GM19324 (cell line): ENCODE measurements around the gene ST6GALNAC4.

Source experiments
- ATAC-seq: cut with Tn5 transposase; IDR thresholded peaks from one replicate; pipeline ENCODE4 v1.9.1; 2021; ENCODE audit warnings: mild to moderate bottlenecking, moderate library complexity; ENCODE audit not compliant: unreplicated experiment, low FRiP score

The ST6GALNAC4 gene

DNA sequence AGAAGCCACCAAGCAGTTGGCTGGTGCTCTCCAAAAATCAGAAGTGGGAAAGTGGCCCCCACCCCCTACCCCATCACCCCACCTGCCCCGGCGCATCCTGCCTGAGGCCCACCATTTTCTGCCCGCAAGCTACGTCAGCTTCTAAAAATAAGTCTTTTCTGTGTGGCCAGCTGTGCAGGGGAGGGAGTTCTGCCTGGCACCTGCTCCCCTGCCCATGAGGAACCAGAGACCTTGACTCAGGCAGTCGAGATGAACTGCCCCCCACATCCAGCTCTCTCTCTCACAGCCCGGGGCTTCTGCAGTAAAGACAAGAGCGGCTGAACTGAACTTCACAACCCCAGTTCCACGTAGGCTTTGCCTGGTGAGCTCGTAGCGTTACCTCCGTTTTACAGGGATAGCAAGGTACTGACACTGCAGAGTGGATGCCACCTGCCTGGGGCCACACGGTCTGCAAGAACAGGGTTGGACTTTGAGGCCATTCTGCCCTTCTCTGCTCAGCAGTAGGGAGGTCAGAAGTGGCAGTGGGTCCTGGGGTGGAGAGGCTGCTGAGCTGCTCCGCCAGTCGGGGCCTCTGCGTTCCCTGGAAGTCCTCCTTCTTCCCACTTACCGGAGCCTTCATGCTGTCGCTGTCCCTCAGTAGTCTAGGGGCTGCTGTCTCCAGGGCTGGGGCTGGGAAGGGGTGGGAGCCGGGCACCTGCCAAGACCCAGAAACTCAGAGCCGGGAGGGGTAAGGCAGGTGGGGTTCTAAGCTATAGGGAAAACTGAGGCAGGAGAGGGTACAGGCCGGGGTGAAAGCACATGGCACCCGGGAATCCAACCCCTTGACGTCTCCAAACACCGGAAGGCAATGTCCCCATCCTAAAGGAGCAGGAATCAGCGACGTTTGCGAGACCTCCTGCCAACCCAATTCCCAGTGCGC is 781 bp downstream of the ST6GALNAC4 start:
- no peak for ATAC-seq

GRCh38 chr9:127915325-127915752 is 1.5 kb downstream of the ST6GALNAC4 start:
- no peak for ATAC-seq

DNA sequence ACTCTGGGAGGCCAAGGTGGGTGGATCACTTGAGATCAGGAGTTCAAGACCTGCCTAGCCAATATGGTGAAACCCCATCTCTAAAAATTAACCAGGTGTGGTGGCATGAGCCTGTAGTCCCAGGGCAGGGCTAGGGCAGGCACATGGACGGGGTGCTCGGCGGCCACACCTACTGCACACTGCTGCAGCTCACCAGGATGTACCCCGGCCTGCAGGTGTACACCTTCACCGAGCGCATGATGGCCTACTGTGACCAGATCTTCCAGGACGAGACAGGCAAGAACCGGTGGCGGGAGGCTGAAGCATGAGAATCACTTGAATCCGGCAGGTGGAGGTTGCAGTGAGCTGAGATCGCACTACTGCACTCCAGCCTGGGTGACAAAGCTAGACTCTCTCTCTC is 3.2 kb downstream of the ST6GALNAC4 start:
- ATAC-seq = no peak

DNA sequence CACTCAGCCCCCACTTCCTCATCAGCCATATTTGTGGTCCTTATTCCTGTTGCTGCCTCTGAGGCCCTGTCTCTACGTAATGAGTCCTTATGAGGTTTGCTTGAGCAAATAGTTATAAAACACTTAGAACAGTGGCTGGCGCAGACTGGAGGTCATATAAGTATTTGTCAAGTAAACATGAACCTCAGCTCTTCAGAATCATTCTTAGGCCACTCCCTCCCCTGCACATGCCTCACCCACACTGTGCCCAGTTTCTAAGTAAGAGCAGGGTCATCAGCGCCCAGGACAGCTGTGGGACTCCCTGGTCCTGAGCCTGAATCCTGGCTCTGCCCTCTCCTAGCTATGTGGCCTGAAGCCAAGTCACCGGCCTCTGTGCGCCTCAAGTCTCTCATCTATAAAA is 4.0 kb downstream of the ST6GALNAC4 start:
- no peak for ATAC-seq

GRCh38 chr9:127912296-127912695 is 4.5 kb downstream of the ST6GALNAC4 start:
- ATAC-seq = no peak

GRCh38 chr9:127910613-127911205 is 6.1 kb downstream of the ST6GALNAC4 start:
- no peak for ATAC-seq

DNA sequence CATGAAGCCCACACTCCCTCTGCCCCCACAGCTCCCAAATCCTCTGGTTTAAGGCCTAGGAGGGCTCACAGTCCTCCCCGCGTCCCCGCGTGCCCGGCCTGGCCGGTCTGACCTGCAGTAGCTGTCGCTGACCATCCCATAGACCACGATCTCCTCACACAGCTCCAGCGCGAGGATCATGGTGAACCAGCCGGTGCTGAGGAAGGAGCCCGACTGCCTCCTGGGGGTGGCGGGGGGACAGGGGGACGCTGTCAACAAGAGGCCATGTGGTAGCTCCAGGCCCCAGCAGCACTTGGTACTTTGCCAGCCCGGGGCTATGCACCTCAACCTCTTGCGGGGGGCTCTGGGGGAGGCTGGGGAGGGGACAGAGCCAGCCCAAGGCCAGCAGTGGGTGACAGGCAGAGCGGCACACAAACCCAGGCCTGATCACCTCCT is 7.0 kb downstream of the ST6GALNAC4 start:
- no peak for ATAC-seq

- ATAC-seq = no peak
Measured at GRCh38 chr9:127908660-127908926, 8.2 kb downstream of the ST6GALNAC4 start.

- ATAC-seq = no peak
Measured at GRCh38 chr9:127907867-127908659, 8.8 kb downstream of the ST6GALNAC4 start.

DNA sequence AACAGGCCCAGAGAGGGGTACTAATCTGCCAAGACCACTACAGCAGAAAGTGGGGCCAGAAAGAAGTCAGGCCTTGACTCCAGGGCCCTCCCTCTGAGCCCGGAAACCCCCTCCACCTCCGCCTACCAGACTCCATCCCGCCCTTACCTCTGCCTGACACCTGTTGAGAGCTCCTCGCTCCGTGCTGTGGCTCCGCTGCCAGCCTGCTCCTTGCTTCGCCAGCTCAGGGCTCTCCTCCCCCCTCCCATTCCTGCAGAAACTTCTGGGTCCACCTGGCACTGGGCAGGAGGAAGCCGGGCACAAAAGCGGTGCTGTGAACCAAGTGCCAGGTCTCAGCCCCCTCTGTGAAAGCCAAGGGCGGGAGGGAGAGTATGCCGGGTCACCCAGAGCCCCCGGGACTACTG is 11.1 kb downstream of the ST6GALNAC4 start:
- no peak for ATAC-seq

- no peak for ATAC-seq
Measured at GRCh38 chr9:127905004-127905728, 11.7 kb downstream of the ST6GALNAC4 start.

- ATAC-seq = no peak
Measured at GRCh38 chr9:127904561-127905003, 12.3 kb downstream of the ST6GALNAC4 start.

- ATAC-seq = peak; percentile 24
Measured at GRCh38 chr9:127903557-127904475, 13.0 kb downstream of the ST6GALNAC4 start.

GRCh38 chr9:127899128-127899943 is 17.5 kb downstream of the ST6GALNAC4 start, which contains the start of gene ST6GALNAC6:
Gene ST6GALNAC6 (minus strand): TSS chr9:127899603. CDS start chr9:127897981, 1,622 bp downstream.
- peak; percentile 52 for ATAC-seq

GRCh38 chr9:127898433-127899127 is 18.3 kb downstream of the ST6GALNAC4 start:
- ATAC-seq = no peak

DNA sequence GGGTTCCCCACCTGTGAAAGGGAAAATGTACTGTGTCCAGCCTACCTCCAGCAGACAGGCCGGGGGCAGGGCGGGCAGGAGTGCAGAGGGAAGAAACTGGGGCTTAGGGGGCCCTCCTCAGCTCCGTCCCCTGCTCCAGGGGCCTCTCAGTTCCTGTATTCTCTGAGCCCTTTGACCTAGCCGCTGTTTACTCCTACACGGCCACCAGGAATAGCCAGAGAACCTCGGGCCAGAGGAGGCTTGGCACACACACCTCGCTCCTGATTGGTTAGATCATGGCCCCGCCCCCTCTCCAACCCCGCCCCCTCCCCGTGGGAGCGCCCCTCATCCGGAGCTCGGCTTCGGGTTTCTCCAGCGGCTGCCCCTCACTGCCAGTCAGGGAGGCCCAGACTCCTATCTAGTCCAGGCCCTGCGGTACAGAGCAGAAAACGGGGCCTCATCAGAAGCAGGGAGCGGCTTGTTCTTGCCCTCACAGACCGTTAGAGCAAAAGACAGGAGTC is 19.6 kb downstream of the ST6GALNAC4 start:
- no peak for ATAC-seq

DNA sequence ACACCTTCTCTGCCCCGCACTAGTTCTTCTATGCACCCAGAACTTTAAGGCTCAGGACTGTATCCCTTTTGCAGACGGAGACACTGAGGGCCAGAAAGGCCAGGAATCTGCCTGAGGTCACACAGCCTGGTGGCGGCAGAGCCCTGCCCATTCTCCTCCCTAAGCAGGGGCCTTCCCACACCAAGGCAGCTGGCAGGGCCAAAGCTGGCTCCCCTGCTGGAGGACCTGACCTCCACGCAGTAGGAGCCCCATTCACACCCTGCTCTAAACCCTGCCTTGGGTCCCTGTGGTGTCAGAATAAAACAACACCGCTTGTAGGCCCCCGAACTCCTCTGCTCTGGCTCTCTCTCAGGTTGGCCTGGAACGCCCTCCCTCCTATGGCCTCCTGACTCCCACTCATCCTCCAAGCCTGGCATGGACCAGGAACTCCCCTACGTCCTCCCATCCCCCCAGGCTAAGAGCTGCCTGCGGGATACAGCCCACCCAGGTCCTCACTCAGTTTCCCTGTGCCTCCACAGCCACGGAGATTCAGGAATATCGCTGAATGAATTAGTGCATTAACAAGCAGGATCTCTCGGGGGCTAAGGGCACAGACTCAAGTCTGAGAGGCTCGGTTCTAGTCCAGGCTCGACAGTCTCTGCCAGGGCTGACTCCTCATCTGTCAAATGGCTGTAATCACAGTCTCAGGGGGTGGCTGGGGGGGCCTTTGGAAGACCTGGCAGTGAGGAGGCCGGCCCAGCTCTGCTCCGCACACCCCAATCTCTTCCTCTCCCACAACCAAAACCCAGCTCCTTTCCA is 20.2 kb downstream of the ST6GALNAC4 start:
- no peak for ATAC-seq
